NOMO-1 treated with dmso at 0.1 percent for 144 hours (cell line): ENCODE data around the gene LARGE1.

Experiments
- DNase-seq: peaks from one replicate; lab custom pipeline; 2025; ENCODE audit not compliant: unreplicated experiment; lab: John Stamatoyannopoulos, UW

LARGE1 gene

DNA sequence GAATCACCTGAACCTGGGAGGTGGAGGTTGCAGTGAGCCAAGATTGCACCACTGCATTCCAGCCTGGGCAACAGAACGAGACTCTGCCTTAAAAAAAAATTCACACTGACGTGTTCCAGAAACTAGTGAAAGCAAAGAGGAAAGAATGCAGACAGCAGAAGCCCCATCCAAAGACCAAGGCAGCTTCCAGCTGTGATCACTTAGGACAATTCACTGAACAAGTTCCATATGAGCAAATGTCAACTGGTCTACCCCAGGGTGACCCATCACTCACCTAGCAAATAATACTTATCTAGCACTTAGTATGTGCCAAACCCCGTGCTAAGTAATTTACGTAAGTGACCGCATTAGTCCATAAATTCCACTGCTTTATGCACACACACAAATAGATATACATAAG is 138.9 kb downstream of the LARGE1 start:
- no peak for DNase-seq

DNA sequence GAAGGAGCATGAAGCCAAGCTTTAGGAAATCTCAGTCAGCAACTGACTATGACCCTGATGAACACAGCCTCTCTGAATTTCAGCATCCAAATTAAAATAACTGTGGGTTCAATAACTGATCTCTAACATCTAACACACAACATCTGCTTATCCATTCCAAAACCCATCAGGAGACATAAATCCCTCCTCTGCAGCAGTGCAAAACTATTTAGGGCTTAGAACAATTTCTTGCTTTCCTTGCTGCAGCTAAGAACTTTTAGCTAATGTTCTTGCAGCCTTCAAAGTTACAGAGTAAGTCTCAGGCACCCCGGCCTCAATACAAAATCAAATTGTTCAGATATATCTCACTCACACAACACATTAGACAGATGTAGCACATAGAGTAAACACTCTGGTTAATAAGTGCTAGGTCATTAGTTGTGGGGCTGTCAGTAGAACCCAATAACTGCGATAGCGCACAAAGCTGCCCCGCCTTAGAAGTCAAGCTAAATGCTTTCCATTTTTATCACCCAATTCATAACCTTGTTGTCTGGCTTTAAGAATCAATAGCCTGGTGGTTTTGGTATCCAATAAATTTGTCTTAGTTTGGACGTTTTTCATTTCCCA is 139.6 kb downstream of the LARGE1 start:
- no peak for DNase-seq

DNA sequence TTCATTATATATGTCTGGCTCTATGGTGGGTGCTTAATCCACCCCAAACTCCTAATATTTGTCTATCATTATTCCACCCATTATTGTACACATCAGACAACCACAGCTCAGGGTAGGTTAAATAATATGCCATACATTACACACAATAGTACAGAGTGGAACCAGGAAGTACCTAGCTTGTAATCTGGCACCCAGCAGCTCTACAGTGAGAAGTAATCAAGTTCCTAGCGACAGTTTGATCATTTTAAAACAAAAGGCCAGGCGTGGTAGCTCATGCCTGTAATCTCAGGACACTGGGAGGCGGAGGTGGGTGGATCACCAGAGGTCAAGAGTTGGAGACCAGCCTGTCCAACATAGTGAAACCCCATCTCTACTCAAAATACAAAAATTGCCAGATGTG is 141.0 kb downstream of the LARGE1 start:
- no peak for DNase-seq

DNA sequence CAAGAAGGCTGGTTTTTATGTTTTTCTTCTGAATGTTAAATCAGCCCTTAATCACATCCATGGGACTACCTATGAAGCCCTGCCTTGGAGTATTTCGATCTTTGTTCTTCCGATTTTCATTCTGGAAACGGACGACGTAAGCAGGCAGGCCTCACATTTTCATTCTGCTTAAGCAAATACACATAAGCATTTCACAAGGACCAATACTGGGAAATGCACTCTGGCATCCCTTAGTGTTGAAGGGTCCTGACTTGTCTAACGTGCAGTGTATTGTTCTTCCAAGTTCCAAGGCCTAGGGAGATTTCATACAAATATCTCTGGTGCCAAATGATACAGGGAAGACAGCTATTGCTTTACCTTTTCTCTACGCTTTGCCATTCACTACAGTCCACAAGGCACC is 143.8 kb downstream of the LARGE1 start:
- DNase-seq = no peak

DNA sequence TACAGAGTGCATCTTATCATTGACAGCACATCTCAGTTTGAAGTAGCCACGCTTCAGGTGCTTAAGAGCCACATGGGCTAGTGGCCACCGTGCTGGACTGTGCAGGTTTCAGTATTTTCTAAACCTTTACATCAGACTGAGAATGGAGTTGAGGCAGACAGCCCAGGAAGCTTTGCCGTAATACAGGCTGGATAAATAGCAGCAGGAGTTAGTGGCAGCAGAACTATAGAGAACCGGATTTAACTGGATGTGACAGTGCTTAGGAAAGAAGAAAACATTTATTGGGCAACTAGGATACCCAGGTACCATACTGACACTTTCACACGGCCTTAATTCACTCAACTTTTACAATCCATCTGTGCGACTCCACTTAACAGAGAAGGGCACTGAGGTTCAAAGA is 145.5 kb downstream of the LARGE1 start:
- DNase-seq = no peak

DNA sequence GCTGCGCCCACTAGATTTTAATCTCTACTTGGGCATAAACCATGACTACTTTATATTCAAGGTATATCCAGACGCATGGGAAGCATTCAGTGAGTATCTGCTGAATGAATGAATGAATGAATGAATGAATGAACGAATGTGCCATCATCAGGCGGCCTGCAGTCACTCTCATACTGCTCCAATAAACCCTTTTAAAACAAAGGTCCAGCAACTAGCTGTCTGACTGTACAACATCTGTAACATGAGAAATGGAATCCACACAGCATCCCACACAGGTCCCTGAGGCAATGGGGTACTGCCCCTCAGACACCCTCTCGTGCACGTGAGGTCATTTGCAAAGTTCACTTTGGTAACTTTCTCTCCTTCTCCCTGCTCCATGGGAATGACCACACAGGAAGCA is 147.5 kb downstream of the LARGE1 start:
- no peak for DNase-seq

DNA sequence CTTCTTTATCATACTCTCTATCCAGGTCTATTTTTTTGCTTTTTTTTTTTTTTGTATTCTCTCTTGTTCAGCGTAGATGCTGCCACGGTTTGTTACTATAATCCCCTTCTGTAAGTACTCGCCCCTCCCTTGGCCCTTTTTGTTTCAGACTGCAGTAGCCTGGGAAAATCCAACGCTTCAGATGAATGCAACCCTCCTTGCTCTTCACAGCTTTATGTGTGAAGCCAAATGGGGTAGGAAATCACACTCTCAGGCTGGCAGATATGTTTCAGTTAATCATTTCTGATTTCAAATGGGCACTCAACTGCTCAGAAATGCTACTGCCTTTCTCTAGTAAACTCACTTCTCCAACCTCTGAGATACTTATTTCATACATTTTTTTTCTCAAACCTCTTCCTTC is 149.1 kb downstream of the LARGE1 start:
- no peak for DNase-seq

DNA sequence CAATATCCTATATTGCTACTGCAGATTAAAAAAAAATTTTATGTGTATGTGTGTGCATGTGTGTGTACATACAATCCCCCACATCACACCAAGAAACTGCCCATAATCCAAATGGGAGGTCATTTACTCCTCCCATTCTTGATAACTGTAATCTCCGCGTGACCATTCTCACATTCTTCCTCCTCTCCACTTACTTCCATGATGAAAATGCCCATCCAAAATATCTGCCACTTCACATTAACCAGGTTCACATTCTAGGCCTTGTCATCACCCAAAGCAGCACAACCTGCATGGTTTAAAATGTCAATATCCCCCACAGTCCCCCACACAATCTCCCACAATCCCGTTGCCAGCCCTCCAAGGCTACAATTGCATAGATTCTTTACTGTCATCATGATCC is 149.6 kb downstream of the LARGE1 start:
- DNase-seq = no peak

DNA sequence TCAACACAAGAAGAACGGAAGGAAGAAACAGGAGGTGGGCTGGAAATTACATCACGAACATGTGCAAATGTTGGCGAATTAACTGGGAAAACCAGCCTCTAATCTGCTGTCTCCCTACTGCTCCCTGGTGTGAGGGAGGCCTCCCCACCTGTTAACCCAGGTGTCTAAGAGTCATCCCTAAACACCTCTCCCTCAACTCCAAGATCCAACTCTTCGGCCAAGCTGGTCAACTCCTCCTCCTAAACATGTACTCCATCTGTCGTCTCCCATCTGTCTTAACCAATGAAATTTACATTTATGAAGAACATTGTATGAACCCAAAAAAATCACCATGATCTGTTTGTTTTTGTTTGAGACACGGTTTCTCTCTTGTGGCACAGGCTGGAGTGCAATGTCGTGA is 154.2 kb downstream of the LARGE1 start:
- no peak for DNase-seq

DNA sequence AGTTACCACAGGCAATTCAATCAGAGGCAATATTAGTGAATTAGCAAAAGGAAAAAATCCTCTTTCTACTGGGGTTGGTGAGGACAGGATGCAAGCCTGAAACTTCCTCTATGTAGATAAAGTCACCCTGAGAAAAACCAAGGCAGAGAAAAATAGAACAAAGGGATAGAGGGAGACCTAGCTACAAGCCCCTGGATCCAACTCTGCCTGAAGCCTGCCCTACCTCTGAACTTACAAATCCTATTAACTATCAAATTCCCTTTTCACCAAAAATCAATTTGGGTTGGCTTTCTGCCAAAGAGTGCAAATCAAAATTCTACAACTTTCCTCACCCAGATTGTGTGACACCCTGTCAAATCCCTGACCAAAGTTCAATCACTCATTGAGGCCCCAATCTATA is 161.3 kb downstream of the LARGE1 start:
- DNase-seq = no peak

DNA sequence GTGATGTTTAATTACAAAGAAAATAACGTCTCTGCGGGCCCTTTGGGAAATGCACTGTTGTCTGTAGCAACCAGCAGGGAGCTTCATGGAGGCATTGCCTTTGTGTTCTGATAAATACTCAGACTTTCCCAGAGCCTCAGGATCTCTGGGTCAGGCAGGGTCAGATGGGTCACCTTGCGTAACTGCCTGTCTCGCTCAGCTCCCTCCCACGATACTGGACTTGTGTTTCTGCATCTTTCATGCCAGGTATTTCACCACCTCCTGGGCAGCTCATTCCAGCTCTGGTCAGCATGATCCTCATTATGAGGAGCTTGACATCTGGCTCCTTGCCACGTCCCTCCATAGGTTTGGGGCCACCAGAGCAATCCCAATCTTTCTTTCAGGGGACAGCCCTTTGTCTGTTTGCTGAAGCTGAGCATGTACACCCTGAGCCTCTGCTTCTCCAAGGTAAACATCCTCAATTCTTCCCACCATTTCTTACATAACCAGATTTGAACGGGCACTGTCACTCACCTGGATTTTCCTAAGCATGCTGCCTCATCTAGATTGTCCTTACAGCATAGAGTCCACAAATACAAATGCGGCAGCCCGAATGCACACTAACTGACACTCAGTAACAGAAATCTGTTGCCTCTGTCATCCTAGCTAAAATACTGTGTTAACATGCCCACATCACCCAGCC is 162.3 kb downstream of the LARGE1 start:
- no peak for DNase-seq

DNA sequence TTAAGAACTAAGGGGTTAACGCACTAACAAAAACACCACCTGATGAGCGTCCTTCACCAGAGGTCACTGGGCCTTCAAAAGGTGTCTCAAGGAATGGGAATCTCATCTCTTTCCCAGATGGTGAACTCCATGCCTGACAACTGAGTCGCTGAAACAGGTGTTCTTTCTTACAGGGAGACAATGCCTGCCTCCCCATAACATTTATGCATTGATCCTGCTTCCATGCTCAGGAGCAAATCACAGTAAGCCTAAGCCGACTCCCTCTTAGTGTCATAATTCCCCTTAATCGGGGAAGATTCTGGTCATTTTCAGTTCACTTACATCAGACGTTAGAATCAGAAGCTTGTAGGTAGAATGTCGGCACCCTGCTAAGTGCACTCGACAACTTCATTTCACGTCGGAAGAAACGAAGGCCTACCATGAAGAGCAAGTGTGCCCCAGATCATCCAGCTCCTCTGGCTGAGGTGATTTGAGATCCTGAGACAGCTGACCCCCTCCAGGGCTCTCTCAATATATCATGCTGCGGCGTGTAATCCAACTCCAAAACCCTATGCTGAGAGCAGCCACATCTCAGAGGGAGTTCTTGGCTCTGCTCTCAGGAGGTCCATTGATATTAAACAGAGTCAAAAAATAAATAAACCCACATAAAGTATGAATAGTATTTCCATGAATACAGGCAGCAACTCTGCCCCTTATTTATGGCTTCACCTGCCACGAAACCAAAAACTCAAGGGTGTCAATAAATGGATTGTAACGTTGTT is 163.1 kb downstream of the LARGE1 start:
- DNase-seq = no peak

DNA sequence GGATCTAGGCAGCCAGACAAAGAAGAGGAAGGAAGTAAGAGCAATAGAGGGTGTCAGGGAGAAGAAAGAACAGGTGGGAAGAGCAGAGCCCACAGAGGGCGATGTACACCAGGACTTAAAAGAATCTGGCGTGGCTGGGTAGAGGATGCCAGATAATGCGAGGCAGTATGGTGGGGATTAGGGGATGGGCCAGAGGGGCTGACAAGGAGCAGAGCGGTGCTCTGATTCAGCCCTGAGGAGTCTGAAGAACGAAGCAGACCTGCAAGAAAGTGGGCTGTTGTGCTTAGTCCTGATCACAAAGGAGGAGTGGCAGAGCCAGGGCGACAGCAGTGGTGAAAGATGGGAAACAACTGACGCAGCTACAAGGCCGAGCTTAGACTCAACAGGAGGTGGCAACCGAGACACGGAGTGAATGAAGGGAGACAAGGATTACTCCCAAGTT is 163.7 kb downstream of the LARGE1 start:
- no peak for DNase-seq

DNA sequence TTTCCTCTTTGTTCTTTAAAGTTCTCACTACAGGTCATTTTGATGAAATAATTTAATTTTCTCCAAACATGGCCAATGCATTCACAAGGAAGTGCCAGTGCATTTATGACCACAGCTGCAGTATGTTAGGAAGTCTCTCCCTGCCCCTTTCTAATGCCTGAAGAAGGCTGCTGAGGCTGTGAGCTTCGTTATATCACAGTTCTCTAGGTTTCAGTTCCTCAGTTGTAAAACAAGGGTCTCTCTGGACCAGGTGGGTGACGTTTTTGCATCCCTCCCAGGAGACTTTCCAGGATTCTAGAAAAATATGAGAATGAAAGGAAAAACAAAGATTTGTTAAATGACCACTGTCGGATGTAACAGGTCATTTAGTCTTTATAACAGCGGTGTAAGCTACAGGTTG is 171.6 kb downstream of the LARGE1 start:
- DNase-seq = no peak

DNA sequence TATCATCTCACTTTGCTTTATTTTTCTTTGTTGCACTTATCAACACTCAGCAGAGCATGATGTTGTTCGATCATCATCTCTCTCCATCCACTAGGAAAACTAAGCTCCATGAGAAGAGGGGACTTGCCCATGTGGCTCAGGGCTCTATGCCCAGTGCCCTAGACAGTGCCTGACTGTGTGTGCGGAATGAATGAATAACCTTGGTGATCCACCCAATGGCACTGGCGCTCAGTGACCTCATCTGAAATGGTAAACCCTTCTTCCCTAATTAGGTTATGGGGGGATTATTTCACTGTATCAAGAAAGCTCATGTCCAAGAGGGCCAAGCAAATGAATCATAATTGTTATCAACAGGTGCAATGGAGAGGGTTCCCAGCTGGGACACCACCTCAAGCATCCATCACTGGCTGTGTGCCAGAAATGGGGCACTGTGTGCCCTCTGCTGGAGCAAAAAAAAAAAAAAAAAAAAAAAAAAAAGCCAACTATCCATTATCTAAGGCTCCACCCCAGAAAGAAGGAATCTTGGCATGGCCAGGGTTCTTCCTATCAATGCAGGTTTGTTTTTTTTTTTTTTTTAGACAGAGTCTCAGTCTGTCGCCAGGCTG is 172.6 kb downstream of the LARGE1 start:
- DNase-seq = no peak

DNA sequence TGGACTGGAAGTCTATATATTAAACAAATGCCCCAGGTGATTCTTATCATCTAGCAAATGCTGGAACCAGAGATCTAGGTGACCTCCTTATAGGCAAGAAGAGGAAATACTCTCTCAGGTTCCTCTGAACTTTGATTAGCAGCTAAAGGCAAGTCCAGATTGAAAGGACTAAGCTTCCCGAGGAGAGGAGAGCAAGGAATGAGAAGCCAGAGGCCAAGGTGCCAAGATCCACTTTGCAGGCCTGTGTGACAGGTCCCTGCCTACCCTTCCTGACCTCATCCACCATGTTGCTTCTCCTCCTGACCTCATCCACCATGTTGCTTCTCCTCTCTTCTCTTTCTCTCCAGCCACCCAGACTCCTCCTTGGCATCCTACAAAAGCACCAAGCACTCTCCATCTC is 173.2 kb downstream of the LARGE1 start:
- DNase-seq = no peak

DNA sequence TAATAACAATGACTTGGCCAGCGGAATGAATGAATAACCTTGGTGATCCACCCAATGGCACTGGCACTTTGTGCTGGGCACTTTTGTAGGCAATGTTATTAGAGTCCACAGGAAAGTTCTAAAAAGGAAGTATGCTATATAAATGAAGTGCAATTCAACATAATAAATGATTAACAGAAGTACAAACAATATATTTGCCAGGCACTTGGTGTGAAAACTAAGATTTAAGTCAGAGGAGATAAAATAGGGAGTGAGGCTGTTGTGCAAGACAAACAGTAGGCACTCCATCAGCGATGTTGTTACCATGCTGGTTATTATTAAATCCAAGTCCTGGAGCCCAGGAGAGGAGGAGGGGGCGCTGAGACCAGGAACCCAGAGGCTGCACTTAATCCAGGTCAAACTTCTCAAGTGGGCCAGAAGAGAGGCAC is 173.8 kb downstream of the LARGE1 start:
- no peak for DNase-seq

DNA sequence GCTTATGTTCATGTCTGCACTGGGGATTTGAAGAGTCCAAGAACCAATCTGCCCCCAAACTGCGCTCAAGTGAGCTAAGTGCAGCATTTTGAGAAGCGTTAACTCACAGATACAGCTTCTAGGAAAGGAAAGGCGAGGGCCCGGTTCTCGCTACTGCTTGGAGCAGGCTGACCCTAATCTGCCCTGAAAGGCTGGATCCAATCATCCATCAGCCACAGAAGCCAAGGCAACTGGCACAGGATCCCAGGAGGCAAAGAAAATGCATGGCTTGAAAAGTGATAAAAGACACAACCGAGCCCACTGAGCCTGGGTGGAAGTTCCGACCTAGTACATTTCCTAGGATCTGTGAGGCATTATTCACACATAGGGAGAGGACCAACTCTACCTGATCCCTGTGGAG is 174.8 kb downstream of the LARGE1 start:
- no peak for DNase-seq

DNA sequence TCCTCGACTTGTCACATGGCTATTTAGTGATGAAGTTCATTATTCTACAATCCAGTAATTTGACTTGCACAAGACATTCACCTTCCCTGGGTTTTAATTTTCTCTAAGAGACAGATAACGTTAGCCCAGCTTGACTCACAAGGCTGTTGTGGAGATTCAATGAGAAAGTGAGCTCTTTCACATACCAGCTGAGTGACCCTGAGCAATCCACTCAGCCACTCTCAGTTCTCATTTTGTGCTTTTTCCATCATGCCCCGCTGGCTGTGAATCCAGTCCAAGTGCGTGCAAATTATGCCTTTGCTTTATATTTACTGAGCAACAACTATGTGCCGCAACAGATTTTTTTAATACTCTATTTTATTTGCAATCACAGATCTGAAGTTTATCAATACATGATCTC is 176.5 kb downstream of the LARGE1 start:
- no peak for DNase-seq

DNA sequence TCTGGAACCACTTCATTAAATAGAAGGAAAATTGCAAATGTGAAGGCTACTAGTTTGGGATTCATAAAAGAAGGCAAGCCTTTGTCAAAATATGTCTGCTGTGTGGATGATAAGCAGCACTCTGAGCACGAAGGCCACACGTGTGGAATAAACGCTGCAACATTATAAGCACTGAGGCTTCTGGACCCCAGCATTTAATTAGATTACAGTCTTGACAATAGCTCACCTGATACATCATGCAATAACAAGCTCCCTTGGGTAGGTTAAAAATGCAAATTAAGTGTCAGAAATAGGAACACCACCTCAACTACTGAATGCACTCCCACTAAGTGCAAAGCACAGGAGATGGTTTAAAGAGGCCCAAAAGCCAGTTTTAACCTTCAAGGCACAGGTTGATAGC is 179.3 kb downstream of the LARGE1 start:
- DNase-seq = no peak

DNA sequence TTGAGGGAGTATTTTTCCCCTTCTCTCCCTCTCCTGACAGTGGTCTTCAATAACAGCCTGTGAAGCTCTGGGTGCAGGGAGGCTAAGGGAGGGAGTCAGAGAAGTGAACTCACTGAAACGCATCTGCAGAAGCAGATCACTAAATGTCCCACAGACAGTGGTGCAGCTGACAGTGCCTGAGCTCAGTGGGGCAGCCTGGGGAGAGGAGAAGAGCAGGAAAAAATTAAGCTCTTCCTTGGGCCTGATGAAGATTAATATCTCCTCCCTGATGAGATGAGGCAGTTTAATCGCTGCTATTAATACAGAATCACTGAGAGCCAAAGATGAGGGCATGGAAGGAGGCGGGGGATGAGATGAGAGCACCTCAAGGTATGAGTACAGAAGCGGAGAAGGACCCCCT is 180.8 kb downstream of the LARGE1 start:
- no peak for DNase-seq

DNA sequence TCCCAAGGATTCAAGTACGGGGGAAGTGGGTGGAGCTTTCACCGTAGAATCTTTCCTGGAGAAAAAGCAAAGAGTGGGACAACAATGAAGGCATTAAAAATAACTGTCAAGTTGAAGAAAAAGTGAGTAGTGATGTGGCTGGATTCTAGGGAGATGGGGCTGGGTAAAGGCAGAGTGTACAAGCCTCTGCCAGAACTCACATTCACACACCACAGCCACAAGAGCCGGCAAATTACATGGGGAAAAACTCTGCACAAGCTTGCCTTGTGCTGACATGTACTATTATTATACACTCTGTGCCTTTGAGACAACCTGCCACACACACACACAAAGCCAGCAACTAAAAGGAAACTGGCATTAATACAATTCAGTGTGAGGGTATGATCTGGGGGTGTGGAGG is 182.6 kb downstream of the LARGE1 start:
- DNase-seq = no peak
